T-helper 1 cell treated with Interleukin-12 subunit alpha and Interleukin-12 subunit beta and Interleukin-4 antibody, amounts not matched to agents 30 μg/mL and 1 μg/mL, for 36 hours (primary cell): ENCODE data around the gene BEX5.
"Not testable (repeated sequence)": the region's sequence is repeated elsewhere in the genome, so short reads cannot be mapped to it uniquely, and the experiment has no call there.

Source experiments
- H3K27ac Mint-ChIP-seq: one replicate; pipeline ENCODE4 v1.8.0; 2021; ENCODE audit warnings: mild to moderate bottlenecking, mixed read lengths
- H3K27me3 Mint-ChIP-seq: one replicate; pipeline ENCODE4 v1.8.0; 2021; ENCODE audit warnings: low read depth, mixed read lengths
- H3K36me3 Mint-ChIP-seq: one replicate; pipeline ENCODE4 v1.8.0; 2021; ENCODE audit warnings: low read depth, mixed read lengths
- H3K4me1 Mint-ChIP-seq: one replicate; pipeline ENCODE4 v1.8.0; 2021; ENCODE audit warnings: low read depth, mixed read lengths
- H3K4me3 Mint-ChIP-seq: one replicate; pipeline ENCODE4 v1.8.0; 2021; ENCODE audit warnings: mild to moderate bottlenecking, moderate library complexity, mixed read lengths
- H3K9me3 Mint-ChIP-seq: one replicate; pipeline ENCODE4 v1.8.0; 2021; ENCODE audit warnings: mixed read lengths

Gene BEX5

DNA sequence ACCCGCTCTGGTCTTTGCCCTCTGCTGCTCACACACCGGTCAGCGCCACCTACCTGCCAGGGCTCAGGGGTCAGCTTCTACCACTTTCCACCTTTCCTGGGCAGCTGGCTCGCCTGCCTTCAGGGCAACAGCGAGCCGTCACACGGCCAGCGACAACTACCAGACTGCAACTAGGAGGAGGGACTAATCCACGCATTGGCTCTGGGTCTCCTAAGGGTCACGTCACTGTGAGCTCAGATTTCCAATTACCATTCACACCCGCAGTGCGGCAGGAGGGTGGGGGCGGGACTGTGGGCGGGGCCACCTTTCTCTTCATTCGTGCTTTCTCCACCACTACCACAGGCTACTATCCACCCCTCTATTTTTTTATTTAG lies at the start of gene BEX5:
BEX5 (minus strand) TSS at position 172 of the 374 bp plus-strand sequence. CDS start 1,712 bp downstream, outside the sequence.
- Mint-ChIP-seq H3K27me3 (peaks cover 5% of the 10 kb centered on the region), H3K36me3 (no peaks in the 10 kb centered on the region), H3K4me3 (peak within 1 kb of the TSS; percentile 94), H3K4me1 (peaks cover 15% of the 10 kb centered on the region), H3K27ac (peak within 1 kb of the TSS; percentile 91), H3K9me3 (no peaks in the 10 kb centered on the region)

DNA sequence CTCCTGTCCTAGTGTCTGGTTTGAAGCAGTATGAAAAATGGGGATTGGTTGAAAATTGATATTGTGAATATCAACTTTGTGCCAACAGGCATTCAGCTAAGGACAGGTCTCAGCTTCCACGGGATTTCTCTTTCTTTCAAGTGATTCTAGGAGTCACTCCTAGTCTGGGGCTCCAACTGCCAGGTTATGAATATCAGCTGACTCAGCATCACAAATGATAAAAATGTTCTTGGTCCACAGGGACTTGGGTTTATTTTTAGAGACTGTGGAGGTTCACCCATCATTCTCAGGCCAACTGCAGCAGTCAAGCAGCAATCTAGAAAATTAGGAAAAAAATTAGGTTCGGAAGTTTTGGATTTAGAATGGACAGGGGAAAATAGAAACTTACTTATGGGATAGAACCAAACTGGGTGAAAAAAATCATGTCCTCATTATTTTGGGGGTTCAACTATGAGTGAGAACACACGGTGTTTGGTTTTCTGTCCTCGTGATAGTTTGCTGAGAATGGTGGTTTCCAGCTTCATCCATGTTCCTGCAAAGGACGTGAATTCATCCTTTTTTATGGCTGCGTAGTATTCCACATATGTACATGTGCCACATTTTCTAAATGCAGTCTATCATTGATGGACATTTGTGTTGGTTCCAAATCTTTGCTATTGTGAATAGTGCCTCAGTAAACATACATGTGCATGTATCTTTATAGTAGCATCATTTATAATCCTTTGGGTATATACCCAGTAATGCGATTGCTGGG lies 30.4 kb upstream of the BEX5 start:
- H3K36me3 Mint-ChIP-seq: no peaks in the 10 kb centered on the region
- H3K9me3 Mint-ChIP-seq: peaks cover 3% of the 10 kb centered on the region
- H3K4me1 Mint-ChIP-seq: no peaks in the 10 kb centered on the region
- no peaks in the 10 kb centered on the region for H3K27me3 Mint-ChIP-seq
- no peak overlapping the region for H3K4me3 Mint-ChIP-seq
- no peak overlapping the region for H3K27ac Mint-ChIP-seq

DNA sequence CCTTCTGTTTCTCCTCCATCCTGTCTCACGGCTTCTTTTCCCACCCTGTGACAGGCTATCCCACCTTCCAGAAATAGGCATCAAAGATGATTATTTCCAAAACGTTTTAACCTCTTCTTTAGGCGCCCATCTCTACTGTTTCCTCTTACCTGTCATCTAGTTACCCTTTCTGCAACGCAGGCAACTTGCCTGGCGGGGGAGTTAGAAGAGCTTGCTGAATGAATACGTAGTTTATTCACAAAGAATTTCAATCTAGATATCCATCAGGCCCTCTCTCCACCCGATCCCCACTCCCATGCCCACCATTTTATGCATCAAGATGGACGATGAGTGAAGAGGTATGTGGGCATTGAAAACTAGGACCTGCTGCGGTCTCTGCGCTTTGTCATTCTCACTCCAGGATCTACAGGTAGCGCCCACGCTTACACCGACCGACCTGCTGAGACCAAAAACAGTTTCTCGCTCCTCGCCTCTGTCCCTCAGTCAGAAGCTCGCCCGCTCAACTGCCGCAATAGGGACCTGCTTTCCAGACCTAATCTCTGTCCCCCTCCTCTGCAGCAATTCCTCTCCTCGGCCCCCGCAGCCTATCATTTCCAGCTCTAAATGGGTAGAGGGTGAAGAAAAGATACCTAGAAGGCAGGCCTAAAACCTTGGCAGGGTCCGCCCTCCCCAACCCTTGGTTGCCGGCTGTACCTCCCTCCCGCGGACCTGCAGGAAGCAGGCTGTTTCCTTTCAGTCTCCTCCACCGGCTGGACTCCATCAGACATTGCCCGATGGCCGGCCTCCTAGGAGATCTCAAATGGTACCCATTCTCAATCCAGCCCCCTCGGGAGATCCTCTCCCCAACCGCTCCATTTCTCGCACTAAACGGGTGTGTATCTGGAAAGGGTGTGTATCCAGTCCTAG lies 624 bp downstream of the BEX5 start:
- Mint-ChIP-seq H3K4me1 (peaks cover 15% of the 10 kb centered on the region), H3K36me3 (no peaks in the 10 kb centered on the region), H3K9me3 (no peaks in the 10 kb centered on the region), H3K27ac (peak overlapping the region; percentile 91), H3K27me3 (peaks cover 4% of the 10 kb centered on the region), H3K4me3 (peak overlapping the region; percentile 94)

DNA sequence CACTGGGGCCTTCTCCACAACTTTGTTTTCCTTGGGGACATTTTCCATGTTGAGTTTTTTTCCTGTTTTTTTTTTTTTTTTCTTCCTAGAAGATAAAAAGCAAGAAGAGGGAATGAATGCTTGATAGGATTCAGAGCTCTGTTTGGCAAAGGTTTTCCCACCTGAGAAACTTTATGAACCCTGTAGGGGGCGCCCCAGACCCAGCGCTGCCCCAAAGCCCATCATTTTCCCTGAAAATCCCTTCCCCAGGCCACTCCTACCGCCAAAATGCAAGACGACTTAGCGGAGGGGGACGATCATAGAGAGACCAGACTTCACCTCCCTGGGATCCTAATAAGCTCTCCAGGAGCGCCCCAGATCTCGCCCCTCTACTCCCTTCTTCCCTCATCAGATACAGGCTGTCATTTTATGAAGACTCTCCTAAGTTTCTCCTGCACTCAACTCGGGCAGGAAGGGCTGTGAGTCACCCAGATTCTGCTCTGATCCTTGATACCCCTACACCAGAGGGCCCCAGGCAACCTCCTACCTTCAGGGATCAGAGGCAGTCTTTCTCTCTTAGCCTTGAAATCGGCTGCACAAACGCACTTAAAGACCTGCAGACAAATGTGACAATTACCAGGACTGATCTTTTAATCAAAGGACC lies 1.4 kb downstream of the BEX5 start:
- H3K9me3 Mint-ChIP-seq: no peaks in the 10 kb centered on the region
- peaks cover 15% of the 10 kb centered on the region for H3K4me1 Mint-ChIP-seq
- no peaks in the 10 kb centered on the region for H3K27me3 Mint-ChIP-seq
- H3K27ac Mint-ChIP-seq: peak overlapping the region; percentile 91
- H3K4me3 Mint-ChIP-seq: peak overlapping the region; percentile 94
- no peaks in the 10 kb centered on the region for H3K36me3 Mint-ChIP-seq

DNA sequence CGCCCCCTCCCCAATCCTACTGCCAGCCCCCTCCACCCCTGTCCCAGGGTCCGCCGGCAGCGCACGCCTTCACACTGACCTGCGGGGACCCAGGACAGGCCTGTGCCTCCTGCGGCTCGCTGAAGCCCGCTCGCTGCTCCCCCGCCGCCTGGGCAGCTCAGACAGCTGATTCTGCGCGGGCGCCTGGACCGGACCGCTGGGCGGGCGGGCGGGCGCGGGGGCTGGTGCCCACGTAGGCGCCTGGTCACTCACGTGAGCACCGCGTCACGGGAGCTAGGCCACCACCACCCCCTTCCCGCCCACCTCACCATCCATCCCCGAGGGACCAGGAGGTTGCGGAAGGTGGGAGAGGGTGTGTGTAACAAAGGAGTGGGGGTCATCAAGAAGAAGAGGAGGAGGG lies 13.5 kb downstream of the BEX5 start, which contains the start of gene TCEAL6:
TCEAL6 (minus strand) TSS at position 208 of the 400 bp plus-strand sequence.
- not testable (repeated sequence) for H3K4me3 Mint-ChIP-seq, H3K9me3 Mint-ChIP-seq, H3K27ac Mint-ChIP-seq, H3K36me3 Mint-ChIP-seq, H3K4me1 Mint-ChIP-seq
- H3K27me3 Mint-ChIP-seq: peaks cover 23% of the 10 kb centered on the region

DNA sequence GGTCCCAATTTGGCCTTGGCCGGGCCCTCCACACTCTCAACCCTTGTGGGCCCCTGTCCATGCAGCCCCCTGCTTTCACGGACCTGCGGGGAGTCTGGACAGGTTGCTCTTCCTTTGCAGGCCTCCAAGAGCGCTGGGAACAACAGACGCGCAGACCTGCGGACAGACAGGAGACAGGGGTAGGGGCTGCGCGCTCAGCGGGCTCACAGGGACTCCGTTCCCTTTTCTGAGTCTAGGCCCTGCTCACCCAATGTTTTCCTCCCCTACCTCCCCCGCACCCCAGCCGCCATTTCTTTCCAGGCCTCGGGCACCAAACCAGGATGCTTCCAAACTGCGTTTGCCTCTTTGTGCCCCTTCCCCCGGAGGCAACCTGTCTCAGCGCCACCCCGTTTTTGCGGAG lies 14.1 kb downstream of the BEX5 start:
- H3K27me3 Mint-ChIP-seq: peaks cover 23% of the 10 kb centered on the region

DNA sequence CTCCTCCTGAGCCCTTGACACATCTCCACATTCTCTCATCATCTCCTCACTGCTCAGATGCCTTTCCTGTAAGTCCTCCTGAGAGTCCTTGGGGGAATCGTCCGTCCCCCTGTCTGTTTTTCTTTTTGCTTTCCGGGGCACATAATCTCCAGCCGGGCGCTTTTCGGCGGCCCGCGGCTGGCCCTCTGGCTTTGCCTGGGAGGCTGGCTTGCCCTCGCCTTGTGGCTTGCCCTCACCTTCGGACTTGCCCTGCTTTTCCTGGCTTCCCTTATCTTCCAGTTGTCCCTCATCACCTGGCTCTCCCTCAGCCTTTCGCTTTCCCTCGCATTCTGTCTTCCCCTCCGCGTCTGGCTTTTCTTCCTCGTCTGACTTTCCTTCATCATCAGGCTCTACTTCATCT lies 14.9 kb downstream of the BEX5 start:
- not testable (repeated sequence) for H3K9me3 Mint-ChIP-seq, H3K4me1 Mint-ChIP-seq, H3K4me3 Mint-ChIP-seq, H3K36me3 Mint-ChIP-seq, H3K27ac Mint-ChIP-seq
- H3K27me3 Mint-ChIP-seq: peaks cover 23% of the 10 kb centered on the region

More for the DNA sequence above, 14.1 kb downstream of the BEX5 start:
- not testable (repeated sequence) for H3K9me3 Mint-ChIP-seq, H3K4me3 Mint-ChIP-seq, H3K27ac Mint-ChIP-seq, H3K36me3 Mint-ChIP-seq, H3K4me1 Mint-ChIP-seq

DNA sequence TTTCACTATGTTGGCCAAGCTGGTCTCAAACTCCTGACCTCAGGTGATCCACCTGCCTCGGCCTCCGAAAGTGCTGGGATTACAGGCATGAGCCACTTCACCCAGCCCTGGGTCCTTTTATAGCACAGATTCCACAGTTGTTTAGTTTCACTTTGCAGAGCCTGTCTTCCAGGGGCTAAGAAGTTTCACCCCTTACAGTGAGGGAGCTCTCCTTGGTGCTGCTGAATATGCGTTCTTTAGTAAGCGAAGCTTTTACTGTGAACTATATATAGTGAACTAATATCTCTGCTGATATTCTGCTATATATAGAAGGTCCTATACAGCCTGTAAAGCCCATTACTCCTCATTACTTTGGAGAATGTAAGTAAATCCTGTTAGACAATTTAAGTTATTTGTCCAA lies 17.7 kb downstream of the BEX5 start:
- Mint-ChIP-seq H3K36me3 (no peaks in the 10 kb centered on the region), H3K4me1 (peaks cover 2% of the 10 kb centered on the region), H3K4me3 (no peak overlapping the region), H3K27ac (no peak overlapping the region), H3K9me3 (no peaks in the 10 kb centered on the region), H3K27me3 (peaks cover 9% of the 10 kb centered on the region)

DNA sequence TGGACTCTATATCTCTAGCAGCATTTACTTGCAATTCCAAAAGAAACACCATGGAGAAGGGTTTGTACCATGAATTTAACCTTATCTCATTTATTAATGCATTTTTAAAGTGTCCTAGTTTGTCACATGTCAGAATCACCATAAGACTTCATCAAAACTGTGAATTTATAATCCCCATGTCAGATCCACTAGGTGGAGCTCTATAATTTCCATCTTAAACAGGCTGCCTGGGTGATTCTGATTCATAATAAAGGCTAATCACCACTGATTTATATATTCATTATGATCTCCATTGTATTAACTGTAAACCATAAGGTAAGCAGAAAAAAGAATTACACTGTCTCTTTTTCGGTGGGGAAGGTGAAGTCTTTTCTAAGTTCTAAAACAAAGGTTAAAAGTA lies 26.3 kb downstream of the BEX5 start:
- Mint-ChIP-seq H3K27me3 (peaks cover 21% of the 10 kb centered on the region), H3K9me3 (no peaks in the 10 kb centered on the region), H3K4me1 (no peaks in the 10 kb centered on the region), H3K36me3 (no peaks in the 10 kb centered on the region), H3K27ac (no peak overlapping the region), H3K4me3 (no peak overlapping the region)

DNA sequence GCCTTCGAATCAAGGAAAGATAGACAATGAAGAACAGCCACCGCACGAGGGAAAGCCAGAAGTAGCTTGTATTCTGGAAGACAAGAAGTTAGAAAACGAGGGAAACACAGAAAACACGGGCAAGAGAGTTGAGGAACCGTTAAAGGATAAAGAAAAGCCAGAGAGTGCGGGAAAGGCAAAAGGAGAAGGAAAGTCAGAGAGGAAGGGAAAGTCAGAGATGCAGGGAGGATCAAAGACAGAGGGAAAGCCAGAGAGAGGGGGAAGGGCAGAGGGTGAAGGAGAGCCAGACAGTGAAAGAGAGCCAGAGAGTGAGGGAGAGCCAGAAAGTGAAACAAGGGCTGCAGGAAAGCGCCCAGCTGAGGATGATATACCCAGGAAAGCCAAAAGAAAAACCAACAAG lies 28.9 kb downstream of the BEX5 start:
- Mint-ChIP-seq H3K27me3 (peaks cover 32% of the 10 kb centered on the region), H3K4me1 (no peaks in the 10 kb centered on the region), H3K9me3 (no peaks in the 10 kb centered on the region), H3K4me3 (no peak overlapping the region), H3K27ac (no peak overlapping the region), H3K36me3 (no peaks in the 10 kb centered on the region)

DNA sequence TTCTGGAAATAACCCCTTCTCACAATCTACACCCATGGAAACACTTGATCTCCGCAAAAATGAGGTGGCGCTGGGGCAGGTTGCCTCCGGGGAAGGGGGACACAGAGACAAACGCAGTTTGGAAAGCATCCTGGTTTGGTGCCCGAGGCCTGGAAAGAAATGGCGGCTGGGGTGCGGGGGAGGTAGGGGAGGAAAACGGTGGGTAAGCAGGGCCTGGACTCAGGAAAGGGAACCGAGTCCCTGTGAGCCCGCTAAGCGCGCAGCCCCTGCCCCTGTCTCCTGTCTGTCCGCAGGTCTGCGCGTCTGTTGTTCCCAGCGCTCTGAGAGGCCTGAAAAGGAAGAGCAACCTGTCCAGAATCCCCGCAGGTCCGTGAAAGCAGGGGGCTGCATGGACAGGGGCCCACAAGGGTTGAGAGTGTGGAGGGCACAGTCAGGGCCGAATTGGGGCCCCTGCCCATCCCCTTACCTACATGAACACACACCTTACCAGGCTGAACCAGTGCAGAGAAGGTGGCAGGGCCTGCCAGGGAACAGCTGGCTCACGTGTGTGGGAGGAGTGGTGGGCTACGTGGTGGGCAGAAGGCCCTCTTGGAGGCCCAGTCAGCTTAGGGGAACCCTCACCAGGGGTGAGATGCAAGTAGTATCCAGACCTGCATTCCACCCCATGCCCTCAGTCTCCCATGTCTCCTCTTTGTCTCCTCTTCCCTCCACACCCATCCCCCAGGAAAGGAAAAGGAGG lies 29.5 kb downstream of the BEX5 start:
- H3K4me1 Mint-ChIP-seq, H3K27ac Mint-ChIP-seq, H3K9me3 Mint-ChIP-seq, H3K4me3 Mint-ChIP-seq, H3K36me3 Mint-ChIP-seq: not testable (repeated sequence)
- H3K27me3 Mint-ChIP-seq: peaks cover 32% of the 10 kb centered on the region

DNA sequence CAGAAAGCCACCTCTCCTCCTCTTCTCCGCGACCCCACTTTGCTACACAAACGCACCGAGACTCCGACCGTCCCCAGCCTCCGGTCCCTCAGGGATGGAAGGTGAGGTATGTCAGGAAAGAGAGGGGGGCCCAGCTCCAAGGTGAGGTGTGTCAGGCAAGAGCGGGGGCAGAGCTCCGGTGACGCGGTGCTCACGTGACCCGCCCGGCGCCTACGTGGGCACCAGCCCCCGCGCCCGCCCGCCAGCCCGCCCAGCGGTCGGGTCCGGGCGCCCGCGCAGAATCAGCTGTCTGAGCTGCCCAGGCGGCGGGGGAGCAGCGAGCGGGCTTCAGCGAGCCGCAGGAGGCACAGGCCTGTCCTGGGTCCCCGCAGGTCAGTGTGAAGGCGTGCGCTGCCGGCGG lies 30.3 kb downstream of the BEX5 start, which contains the start of gene TCEAL2:
TCEAL2 (plus strand) TSS at position 244 of the 400 bp plus-strand sequence. CDS start 1,152 bp downstream, outside the sequence.
- H3K9me3 Mint-ChIP-seq, H3K4me3 Mint-ChIP-seq, H3K27ac Mint-ChIP-seq, H3K4me1 Mint-ChIP-seq, H3K36me3 Mint-ChIP-seq: not testable (repeated sequence)
- H3K27me3 Mint-ChIP-seq: peaks cover 32% of the 10 kb centered on the region

DNA sequence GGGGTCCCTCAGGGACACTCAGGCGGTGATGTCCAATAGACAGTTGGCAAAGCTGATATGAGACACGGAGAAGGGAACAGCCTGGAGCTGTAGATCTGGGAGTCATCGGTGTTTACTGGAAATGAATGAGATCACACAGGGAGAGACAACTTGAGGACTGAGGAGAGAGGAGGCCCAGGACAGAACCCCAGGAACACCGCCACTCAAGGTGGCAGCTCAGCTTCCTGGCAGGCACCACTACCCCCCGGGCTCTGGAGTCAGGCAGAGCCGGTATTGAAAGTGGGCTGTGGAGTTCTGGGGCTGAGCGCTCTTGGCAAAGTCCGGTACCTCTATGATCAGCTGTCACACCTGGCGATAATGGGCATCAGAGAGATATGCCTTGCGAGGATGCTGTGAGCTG lies 30.8 kb downstream of the BEX5 start:
- H3K27me3 Mint-ChIP-seq: peaks cover 32% of the 10 kb centered on the region
- H3K4me3 Mint-ChIP-seq, H3K4me1 Mint-ChIP-seq, H3K9me3 Mint-ChIP-seq, H3K36me3 Mint-ChIP-seq, H3K27ac Mint-ChIP-seq: not testable (repeated sequence)

DNA sequence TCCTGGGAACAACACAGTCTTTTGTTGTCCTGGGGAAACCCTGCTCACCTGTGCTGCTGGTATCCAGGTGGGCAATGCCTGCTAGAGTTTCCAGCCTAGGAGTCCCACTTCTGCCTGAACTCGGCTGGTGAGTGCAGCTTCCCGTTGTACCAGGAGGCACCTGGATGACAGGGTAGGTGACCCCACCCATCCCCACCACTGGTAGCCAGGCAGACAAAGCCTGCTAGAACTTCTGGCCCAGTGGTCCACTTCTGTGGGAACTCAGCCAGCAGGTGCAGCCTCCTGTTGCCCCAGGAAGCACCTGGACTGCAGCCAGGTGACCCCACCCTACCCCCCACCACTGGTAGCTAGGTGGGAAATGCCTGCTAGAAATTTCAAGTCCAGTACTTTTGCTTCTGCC lies 40.0 kb downstream of the BEX5 start:
- H3K4me1 Mint-ChIP-seq: no peaks in the 10 kb centered on the region
- no peak overlapping the region for H3K4me3 Mint-ChIP-seq
- no peak overlapping the region for H3K27ac Mint-ChIP-seq
- H3K36me3 Mint-ChIP-seq: no peaks in the 10 kb centered on the region
- H3K27me3 Mint-ChIP-seq: no peaks in the 10 kb centered on the region
- H3K9me3 Mint-ChIP-seq: no peaks in the 10 kb centered on the region
